Motor neuron (in vitro differentiated cells): ENCODE data around the gene CDH3. TPM values are rescaled to one million over a fixed set of nuclear protein-coding genes. Genes with fewer than 3 reads are reported as not detected.
"Not testable (repeated sequence)": the region's sequence is repeated elsewhere in the genome, so short reads cannot be mapped to it uniquely, and the experiment has no call there.

Experiments used
- ATAC-seq, 8 experiments: fragments of 200-7000 bp; cut with Tn5 transposase; replicated peaks in 6 of 8; 2 replicates each; pipeline ENCODE4 v1.8.0; 2021; ENCODE audit warnings: mild to moderate bottlenecking in 8 of 8, moderate library complexity in 8 of 8
- H3K27ac ChIP-seq, 2 donors: fragments of 250-450 bp; sonication (Bioruptor Pico); 2 replicates each; pipeline ENCODE4 v1.9.0; 2021; ENCODE audit warnings: antibody characterized with exemption in 2 of 2, mild to moderate bottlenecking in 2 of 2, moderate library complexity in 1 of 2
- H3K4me1 ChIP-seq, 2 donors: fragments of 250-450 bp; sonication (Bioruptor Pico); replicated peaks in 1 of 2; 2 replicates each; pipeline ENCODE4 v1.6.1; 2021; ENCODE audit warnings: antibody characterized with exemption in 2 of 2, mild to moderate bottlenecking in 2 of 2, moderate library complexity in 1 of 2
- H3K4me3 ChIP-seq, 5 donors: fragments of 250-450 bp; sonication (Bioruptor Pico); 2 replicates each; pipeline ENCODE4 v1.9.0; 2021; ENCODE audit warnings: antibody characterized with exemption in 5 of 5, mild to moderate bottlenecking in 5 of 5, moderate library complexity in 4 of 5
- WGBS, 10 experiments: fragments of 450-650 bp; shearing (Covaris generic); methylation state at CpG; one replicate each; pipeline ENCODE4 v1.0.0; 2022; 5-methylcytosine and 5-hydroxymethylcytosine counted together
- in situ Hi-C, 9 experiments: fragments of 400-800 bp; cut with MboI; loops; one replicate each; pipeline ENCODE4 v1.15.0; 2021; ENCODE audit warnings: low sequenced_read_pairs in 9 of 9, low pct_unique_long_range_greater_than_20kb in 2 of 9; ENCODE audit not compliant: unreplicated experiment in 9 of 9
- total RNA-seq, 8 experiments: library from RNA; unstranded; fragments of 300-600 nt; gene quantifications; 2 replicates each; pipeline versions ENCODE4 v1.2.3 to v1.2.4, GENCODE V29; 2022

CDH3 gene
- total RNA-seq, 8 experiments from 2014 or later = 1.5 to 4.0 (median 2.9) TPM; not detected in 3

- H3K4me1 ChIP-seq, ATAC-seq, H3K4me3 ChIP-seq, H3K27ac ChIP-seq: not testable (repeated sequence)
- in situ Hi-C loops = loop anchor here in 1 of 9 experiments (25.0 kb wide), 1 partner anchor 396 kb away; the partner anchor contains the start of gene HAS3
- 44 to 100% (median 84%) methylated on average over 1 to 4 of the region's 4 CpGs; no CpG with 5 or more reads in 4 of the 10 experiments for WGBS, 10 experiments
These were observed 71.4 kb downstream of the CDH3 start for GRCh38 chr16:68716516-68716915.

GRCh38 chr16:68717684-68718083 is 72.6 kb downstream of the CDH3 start:
- WGBS, 10 experiments = 90 to 100% (median 92%) methylated on average over 2 of the region's 4 CpGs; no CpG with 5 or more reads in 7 of the 10 experiments
- Histone ChIP-seq H3K4me1 (no peaks in the 10 kb centered on the region), H3K4me3 (no peak overlapping the region), H3K27ac (no peak overlapping the region)
- in situ Hi-C loops = loop anchor here in 1 of 9 experiments (25.0 kb wide), 1 partner anchor 395 kb away; the partner anchor contains the start of gene HAS3
- no peak for ATAC-seq

GRCh38 chr16:68718590-68718989 is 73.5 kb downstream of the CDH3 start:
- 0 to 98% (median 86%) methylated on average over 1 to 9 of the region's 9 CpGs; no CpG with 5 or more reads in 1 of the 10 experiments for WGBS, 10 experiments
- peak in 1 of 8 experiments; percentile 61 for ATAC-seq
- in situ Hi-C loops = loop anchor here in 1 of 9 experiments (25.0 kb wide), 1 partner anchor 394 kb away; the partner anchor contains the start of gene HAS3

GRCh38 chr16:68719993-68720489 is 74.9 kb downstream of the CDH3 start:
- no peaks in the 10 kb centered on the region for H3K4me1 ChIP-seq
- in situ Hi-C loops = loop anchor here in 1 of 9 experiments (25.0 kb wide), 1 partner anchor 392 kb away; the partner anchor contains the start of gene HAS3
- H3K4me3 ChIP-seq = no peak overlapping the region
- no peak for ATAC-seq
- WGBS, 10 experiments = 20 to 88% (median 78%) methylated on average over 1 to 2 of the region's 2 CpGs; no CpG with 5 or more reads in 4 of the 10 experiments
- no peak overlapping the region for H3K27ac ChIP-seq

More at GRCh38 chr16:68718590-68718989, 73.5 kb downstream of the CDH3 start:
- Histone ChIP-seq H3K4me1 (no peaks in the 10 kb centered on the region), H3K27ac (no peak overlapping the region), H3K4me3 (no peak overlapping the region)

GRCh38 chr16:68722119-68723024 is 77.3 kb downstream of the CDH3 start:
- no peak overlapping the region for H3K27ac ChIP-seq
- in situ Hi-C loops = loop anchor here in 1 of 9 experiments (25.0 kb wide), 1 partner anchor 390 kb away; the partner anchor contains the start of gene HAS3
- 23 to 100% (median 70%) methylated on average over 2 to 12 of the region's 12 CpGs; no CpG with 5 or more reads in 1 of the 10 experiments for WGBS, 10 experiments
- H3K4me3 ChIP-seq = no peak overlapping the region
- ATAC-seq = no peak
- H3K4me1 ChIP-seq = no peaks in the 10 kb centered on the region

- Histone ChIP-seq H3K4me1 (no peaks in the 10 kb centered on the region), H3K4me3 (no peak overlapping the region), H3K27ac (no peak overlapping the region)
- ATAC-seq = no peak
- WGBS, 10 experiments = 33 to 57% (median 47%) methylated on average over 2 to 3 of the region's 3 CpGs; no CpG with 5 or more reads in 6 of the 10 experiments
- in situ Hi-C loops = loop anchor here in 1 of 9 experiments (25.0 kb wide), 1 partner anchor 388 kb away; the partner anchor contains the start of gene HAS3
These were observed 79.7 kb downstream of the CDH3 start for GRCh38 chr16:68724797-68725196.

GRCh38 chr16:68728523-68728922 is 83.4 kb downstream of the CDH3 start:
- in situ Hi-C loops = no loop called here
- no peak overlapping the region for H3K4me3 ChIP-seq
- no peak overlapping the region for H3K27ac ChIP-seq
- WGBS, 10 experiments = 62 to 100% (median 80%) methylated on average over 1 to 4 of the region's 4 CpGs; no CpG with 5 or more reads in 4 of the 10 experiments
- H3K4me1 ChIP-seq = no peaks in the 10 kb centered on the region
- no peak for ATAC-seq

- no peak overlapping the region for H3K27ac ChIP-seq
- no peak for ATAC-seq
- no peak overlapping the region for H3K4me3 ChIP-seq
- 0 to 100% (median 74%) methylated on average over 1 to 3 of the region's 3 CpGs; no CpG with 5 or more reads in 2 of the 10 experiments for WGBS, 10 experiments
- in situ Hi-C loops = no loop called here
- H3K4me1 ChIP-seq = no peaks in the 10 kb centered on the region
These were observed 86.5 kb downstream of the CDH3 start for GRCh38 chr16:68731637-68732036.

GRCh38 chr16:68732042-68732680 is 87.1 kb downstream of the CDH3 start:
- Histone ChIP-seq H3K4me1 (peaks cover 0 to 3% of the 10 kb centered on the region in 2 donors), H3K4me3 (no peak overlapping the region), H3K27ac (no peak overlapping the region)
- WGBS, 10 experiments = 0 to 81% (median 29%) methylated on average over 1 to 7 of the region's 8 CpGs; no CpG with 5 or more reads in 3 of the 10 experiments
- in situ Hi-C loops = no loop called here
- peak in 5 of 8 experiments; percentile 23 to 99 (median 97) for ATAC-seq

GRCh38 chr16:68732741-68733399 is 87.8 kb downstream of the CDH3 start:
- 9 to 80% methylated on average over 1 to 2 of the region's 4 CpGs; no CpG with 5 or more reads in 8 of the 10 experiments for WGBS, 10 experiments
- no peak overlapping the region for H3K4me3 ChIP-seq
- in situ Hi-C loops = no loop called here
- ATAC-seq = no peak
- H3K4me1 ChIP-seq = peaks cover 0 to 3% of the 10 kb centered on the region in 2 donors
- H3K27ac ChIP-seq = no peak overlapping the region

GRCh38 chr16:68733570-68733969 is 88.5 kb downstream of the CDH3 start:
- peaks cover 0 to 6% of the 10 kb centered on the region in 2 donors for H3K4me1 ChIP-seq
- in situ Hi-C loops = no loop called here
- ATAC-seq = no peak
- no peak overlapping the region for H3K27ac ChIP-seq
- H3K4me3 ChIP-seq = no peak overlapping the region
- WGBS, 10 experiments = 0 to 100% (median 89%) methylated on average over 1 to 7 of the region's 9 CpGs; no CpG with 5 or more reads in 2 of the 10 experiments

- Histone ChIP-seq H3K27ac (no peak overlapping the region), H3K4me1 (peaks cover 0 to 6% of the 10 kb centered on the region in 2 donors), H3K4me3 (no peak overlapping the region)
- ATAC-seq = no peak
- in situ Hi-C loops = no loop called here
- 21 to 100% (median 100%) methylated on average over 1 to 2 of the region's 2 CpGs; no CpG with 5 or more reads in 4 of the 10 experiments for WGBS, 10 experiments
These were observed 89.7 kb downstream of the CDH3 start for GRCh38 chr16:68734782-68735181.
